T-cell (primary cell): ENCODE results near the gene MYRIP. TPM values are rescaled to one million over a fixed set of nuclear protein-coding genes. Genes with fewer than 3 reads are reported as not detected.

Source experiments
- ATAC-seq, 4 experiments: fragments of 200-7000 bp in 3 of 4; fragments of 150-1000 bp in 1 of 4; cut with Tn5 transposase; replicated peaks in 1 of 4; 1 replicate in 3 of 4; 2 replicates in 1 of 4; pipeline ENCODE4 v1.10.0; 2021; ENCODE audit warnings: moderate library complexity in 3 of 4, mild to moderate bottlenecking in 2 of 4, moderate number of reproducible peaks in 1 of 4
- CTCF ChIA-PET, 2 donors: fragments of 300-600 bp; sonication (Branson Sonifier 250); formaldehyde crosslinking; loops; one replicate each; lab custom pipeline; 2022; ENCODE audit warnings: antibody characterized with exemption in 2 of 2; lab: Charles Lee
- POLR2A ChIA-PET, 2 donors: fragments of 300-600 bp; sonication (Branson Sonifier 250); formaldehyde crosslinking; loops; one replicate each; lab custom pipeline; 2022; ENCODE audit warnings: antibody characterized with exemption in 2 of 2; lab: Charles Lee
- DNase-seq, 35 experiments: peaks; one replicate each; pipeline versions ENCODE4 v3.0.0 to v3.0.0-alpha.2; 2013 to 2023
- H3K27ac ChIP-seq: one replicate; pipeline ENCODE4 v1.5.1; 2013; ENCODE audit warnings: low read length
- H3K27me3 ChIP-seq, 2 experiments: replicated peaks in 1 of 2; 1 replicate in 1 of 2; 2 replicates in 1 of 2; pipeline versions ENCODE4 v1.6.1 to v1.7.0; 2013; ENCODE audit warnings: low read length in 1 of 2, mixed read lengths in 1 of 2; ENCODE audit not compliant: control insufficient read depth in 2 of 2, insufficient read depth in 2 of 2; ENCODE audit errors: extremely low read depth in 1 of 2
- H3K36me3 ChIP-seq, 2 donors: 1 replicate in 1 of 2; 2 replicates in 1 of 2; pipeline versions ENCODE4 v1.6.1 to v1.7.0; 2013; ENCODE audit warnings: low read length in 1 of 2; ENCODE audit not compliant: control insufficient read depth in 2 of 2, insufficient read depth in 1 of 2; ENCODE audit errors: extremely low read depth in 1 of 2
- H3K4me1 ChIP-seq, 2 experiments: 1 replicate in 1 of 2; 2 replicates in 1 of 2; pipeline versions ENCODE4 v1.6.1 to v1.7.0; 2013; ENCODE audit warnings: low read length in 2 of 2, mixed read lengths in 1 of 2; ENCODE audit not compliant: insufficient read depth in 2 of 2, control insufficient read depth in 1 of 2; ENCODE audit errors: extremely low read depth in 1 of 2
- H3K4me3 ChIP-seq, 2 donors: 1 replicate in 1 of 2; 2 replicates in 1 of 2; pipeline versions ENCODE4 v1.5.1 to v1.7.0; 2013; ENCODE audit warnings: mild to moderate bottlenecking in 2 of 2, low read length in 1 of 2, moderate library complexity in 1 of 2; ENCODE audit not compliant: control insufficient read depth in 1 of 2; ENCODE audit errors: extremely low read depth in 1 of 2
- H3K9me3 ChIP-seq: 2 replicates; pipeline ENCODE4 v1.7.0; 2013
- H3K27ac Mint-ChIP-seq, 2 donors: one replicate each; pipeline ENCODE4 v1.8.0; 2020 to 2021; ENCODE audit warnings: mild to moderate bottlenecking in 2 of 2, mixed read lengths in 2 of 2
- H3K27me3 Mint-ChIP-seq, 2 donors: one replicate each; pipeline ENCODE4 v1.8.0; 2021 to 2022; ENCODE audit warnings: mixed read lengths in 2 of 2
- H3K36me3 Mint-ChIP-seq: one replicate; pipeline ENCODE4 v1.8.0; 2021; ENCODE audit warnings: mixed read lengths
- H3K4me1 Mint-ChIP-seq, 3 donors: one replicate each; pipeline ENCODE4 v1.8.0; 2020 to 2022; ENCODE audit warnings: mixed read lengths in 3 of 3, mild to moderate bottlenecking in 1 of 3
- H3K4me3 Mint-ChIP-seq, 3 donors: one replicate each; pipeline ENCODE4 v1.8.0; 2020 to 2022; ENCODE audit warnings: mild to moderate bottlenecking in 3 of 3, mixed read lengths in 3 of 3, moderate library complexity in 3 of 3
- H3K9me3 Mint-ChIP-seq, 3 donors: one replicate each; pipeline ENCODE4 v1.8.0; 2020 to 2022; ENCODE audit warnings: mixed read lengths in 3 of 3
- WGBS: methylation state at CpG from one replicate; pipeline ENCODE4 v1.1.5; 2013; ENCODE audit warnings: missing lambda C conversion rate; ENCODE audit not compliant: insufficient coverage; 5-methylcytosine and 5-hydroxymethylcytosine counted together
- total RNA-seq, 35 experiments: library from RNA in 6 of 35; stranded (reverse) in 6 of 35; fragments of 120-200 nt in 1 of 35; gene quantifications; one replicate each; pipeline versions ENCODE4 v1.2.1 to v1.2.4 and lab custom pipeline; 2013 to 2026

MYRIP gene
- total RNA-seq, 5 donors from 2014 or later (not counting 1 experiment from before 2014, with no cell fraction given) = not detected

DNA sequence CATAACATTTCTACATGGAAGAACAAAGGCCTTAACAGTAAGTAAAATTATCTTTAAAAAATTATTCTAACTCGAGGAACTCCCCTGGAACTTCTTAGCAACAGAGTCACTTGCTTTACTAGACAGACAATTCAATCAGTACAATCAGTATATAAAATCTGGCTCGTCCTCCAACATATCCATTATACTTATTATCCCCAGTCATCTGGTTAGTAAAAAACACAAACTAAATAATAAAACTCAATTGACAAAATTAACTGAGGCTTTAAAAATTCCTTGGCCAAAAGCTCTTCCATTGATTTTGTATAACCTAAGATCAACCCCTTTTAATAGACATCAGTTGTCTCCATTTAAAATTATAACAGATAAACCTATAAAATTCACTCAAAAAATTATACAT is 105.6 kb downstream of the MYRIP start:
- Mint-ChIP-seq H3K27me3 (peaks cover 0 to 7% of the 10 kb centered on the region in 2 donors), H3K4me3 (no peak overlapping the region), H3K4me1 (no peaks in the 10 kb centered on the region), H3K36me3 (no peaks in the 10 kb centered on the region), H3K9me3 (no peaks in the 10 kb centered on the region), H3K27ac (no peak overlapping the region)
- 64% methylated on average over 1 of the region's 2 CpGs for WGBS
- no peak overlapping the region for H3K4me3 ChIP-seq
- DNase-seq (no peak), ATAC-seq (no peak)
- ChIA-PET CTCF (no interaction called here), POLR2A (no interaction called here)
- no peak overlapping the region for H3K27ac ChIP-seq
- no peaks in the 10 kb centered on the region for H3K36me3 ChIP-seq
- no peaks in the 10 kb centered on the region for H3K9me3 ChIP-seq
- peaks cover 0 to 2% of the 10 kb centered on the region in 2 experiments for H3K27me3 ChIP-seq
- H3K4me1 ChIP-seq = no peaks in the 10 kb centered on the region

DNA sequence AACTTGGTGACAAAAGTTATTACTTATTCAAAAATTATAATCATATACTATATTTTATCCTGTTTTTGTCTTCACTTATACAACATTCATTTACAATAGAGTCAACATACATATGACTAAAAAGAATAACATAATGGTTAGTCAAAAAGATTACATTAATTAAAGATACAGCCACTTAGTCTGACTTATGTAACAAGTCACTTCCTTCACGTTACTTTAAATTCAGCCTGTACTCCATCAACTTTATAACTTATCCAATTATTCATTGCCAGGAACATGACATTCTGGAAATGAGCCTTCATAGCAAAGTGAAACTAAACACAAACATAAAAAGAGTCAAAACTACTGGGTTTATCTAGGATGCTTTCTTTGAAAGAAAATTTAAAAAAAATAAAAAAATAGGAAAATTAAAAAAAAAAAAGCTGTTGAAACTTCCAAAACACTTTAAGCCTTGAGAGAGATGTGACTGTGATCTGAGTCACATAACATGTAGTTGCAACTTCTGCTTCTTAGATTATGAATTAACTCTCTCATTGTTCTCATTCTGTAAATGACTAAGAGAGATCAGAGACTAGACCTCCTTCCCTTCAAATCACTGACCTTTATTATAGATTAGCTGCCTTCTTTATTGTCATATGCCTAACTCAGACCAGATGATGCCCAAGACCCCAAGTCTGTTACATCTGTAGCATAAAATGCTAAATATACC is 107.8 kb downstream of the MYRIP start:
- Histone ChIP-seq H3K4me3 (no peak overlapping the region), H3K4me1 (no peaks in the 10 kb centered on the region), H3K36me3 (no peaks in the 10 kb centered on the region), H3K9me3 (no peaks in the 10 kb centered on the region), H3K27me3 (no peaks in the 10 kb centered on the region), H3K27ac (no peak overlapping the region)
- Mint-ChIP-seq H3K36me3 (no peaks in the 10 kb centered on the region), H3K9me3 (no peaks in the 10 kb centered on the region), H3K27ac (no peak overlapping the region), H3K4me1 (no peaks in the 10 kb centered on the region), H3K4me3 (no peak overlapping the region), H3K27me3 (peaks cover 0 to 7% of the 10 kb centered on the region in 2 donors)
- WGBS = no CpG with 5 or more reads among the region's 1 CpG
- CTCF ChIA-PET = no interaction called here
- DNase-seq = no peak
- ATAC-seq = no peak
- POLR2A ChIA-PET = no interaction called here

DNA sequence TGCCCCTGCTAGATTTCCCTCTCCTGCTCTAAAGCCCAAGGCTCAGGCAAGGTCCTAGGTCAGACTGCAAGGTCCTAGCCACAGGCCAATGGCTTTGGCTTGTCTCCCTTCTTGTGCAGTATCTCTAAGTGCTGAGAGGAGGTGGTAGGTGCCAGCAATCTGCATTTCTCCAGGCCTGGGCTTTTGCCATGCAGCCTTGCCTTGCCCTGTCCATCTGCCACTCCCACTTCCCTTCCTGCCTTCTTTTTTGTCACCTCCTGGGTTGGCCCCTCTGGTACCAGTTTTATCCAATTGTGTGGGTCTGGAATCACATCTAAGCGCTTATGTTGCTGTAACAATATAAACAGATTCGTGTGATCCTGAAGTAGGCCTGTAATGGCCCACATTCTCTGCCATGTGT is 109.9 kb downstream of the MYRIP start:
- no peak overlapping the region for H3K4me3 Mint-ChIP-seq
- DNase-seq (no peak), ATAC-seq (no peak)
- ChIA-PET CTCF (no interaction called here), POLR2A (no interaction called here)
- no peaks in the 10 kb centered on the region for H3K27me3 ChIP-seq
- peaks cover 0 to 1% (median 0%) of the 10 kb centered on the region in 3 donors for H3K9me3 Mint-ChIP-seq
- WGBS = 100% methylated on average over 1 of the region's 2 CpGs
- H3K27ac Mint-ChIP-seq = no peak overlapping the region
- H3K36me3 ChIP-seq = no peaks in the 10 kb centered on the region
- no peak overlapping the region for H3K27ac ChIP-seq
- H3K4me3 ChIP-seq = no peak overlapping the region
- H3K36me3 Mint-ChIP-seq = no peaks in the 10 kb centered on the region
- no peaks in the 10 kb centered on the region for H3K4me1 ChIP-seq
- no peaks in the 10 kb centered on the region for H3K9me3 ChIP-seq
- no peaks in the 10 kb centered on the region for H3K4me1 Mint-ChIP-seq
- peaks cover 0 to 7% of the 10 kb centered on the region in 2 donors for H3K27me3 Mint-ChIP-seq

DNA sequence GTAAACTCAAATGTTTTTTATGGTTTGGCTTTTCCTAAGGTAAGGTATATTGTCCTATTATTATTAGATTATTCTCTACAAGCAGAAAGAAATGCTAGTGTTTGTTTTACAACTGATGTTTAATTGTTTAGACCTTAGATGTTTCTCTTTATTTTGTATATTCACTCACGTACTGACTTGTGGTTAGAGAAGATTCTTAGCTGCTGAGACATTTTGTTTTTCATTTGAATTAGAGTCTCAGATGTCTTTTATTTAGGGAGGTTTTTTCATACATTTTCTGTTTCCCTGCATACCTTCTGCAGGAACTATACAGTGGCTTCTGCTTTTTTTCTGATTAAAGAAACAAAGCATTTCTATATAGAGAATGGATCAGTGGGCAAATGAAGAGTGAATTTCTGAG is 110.9 kb downstream of the MYRIP start:
- no peaks in the 10 kb centered on the region for H3K4me1 Mint-ChIP-seq
- Histone ChIP-seq H3K4me3 (no peak overlapping the region), H3K4me1 (no peaks in the 10 kb centered on the region), H3K9me3 (no peaks in the 10 kb centered on the region), H3K27ac (no peak overlapping the region), H3K27me3 (no peaks in the 10 kb centered on the region), H3K36me3 (no peaks in the 10 kb centered on the region)
- no CpG with 5 or more reads among the region's 1 CpG for WGBS
- ChIA-PET CTCF (no interaction called here), POLR2A (no interaction called here)
- no peak overlapping the region for H3K4me3 Mint-ChIP-seq
- peaks cover 0 to 7% of the 10 kb centered on the region in 2 donors for H3K27me3 Mint-ChIP-seq
- DNase-seq (no peak), ATAC-seq (no peak)
- H3K27ac Mint-ChIP-seq = no peak overlapping the region
- H3K9me3 Mint-ChIP-seq = peaks cover 0 to 7% (median 2%) of the 10 kb centered on the region in 3 donors
- H3K36me3 Mint-ChIP-seq = no peaks in the 10 kb centered on the region

DNA sequence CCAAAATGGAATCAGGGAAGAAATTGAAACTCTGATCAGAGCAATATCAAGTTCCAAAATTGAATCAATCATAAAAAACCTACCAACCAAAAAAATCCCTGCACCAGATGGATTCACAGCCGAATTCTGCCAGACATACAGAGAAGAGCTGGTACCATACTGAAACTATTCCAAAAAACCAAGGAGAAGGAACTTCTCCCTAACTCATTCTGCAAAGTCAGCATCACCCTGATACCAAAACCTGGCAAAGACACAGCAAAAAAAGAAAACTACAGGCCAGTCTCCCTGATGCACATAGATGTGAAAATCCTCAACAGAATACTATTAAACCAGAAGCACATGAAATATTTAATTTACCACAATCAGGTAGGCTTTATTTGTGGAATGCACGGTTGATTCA is 118.1 kb downstream of the MYRIP start:
- Mint-ChIP-seq H3K36me3 (no peaks in the 10 kb centered on the region), H3K27ac (no peak overlapping the region), H3K4me1 (no peaks in the 10 kb centered on the region), H3K9me3 (peaks cover 0 to 14% (median 4%) of the 10 kb centered on the region in 3 donors), H3K27me3 (peaks cover 0 to 2% of the 10 kb centered on the region in 2 donors), H3K4me3 (no peak overlapping the region)
- ChIA-PET POLR2A (no interaction called here), CTCF (no interaction called here)
- Histone ChIP-seq H3K36me3 (no peaks in the 10 kb centered on the region), H3K4me3 (no peak overlapping the region), H3K27me3 (no peaks in the 10 kb centered on the region), H3K9me3 (no peaks in the 10 kb centered on the region), H3K4me1 (no peaks in the 10 kb centered on the region), H3K27ac (no peak overlapping the region)
- DNase-seq = no peak
- no peak for ATAC-seq
- 20% methylated on average over 1 of the region's 2 CpGs for WGBS

DNA sequence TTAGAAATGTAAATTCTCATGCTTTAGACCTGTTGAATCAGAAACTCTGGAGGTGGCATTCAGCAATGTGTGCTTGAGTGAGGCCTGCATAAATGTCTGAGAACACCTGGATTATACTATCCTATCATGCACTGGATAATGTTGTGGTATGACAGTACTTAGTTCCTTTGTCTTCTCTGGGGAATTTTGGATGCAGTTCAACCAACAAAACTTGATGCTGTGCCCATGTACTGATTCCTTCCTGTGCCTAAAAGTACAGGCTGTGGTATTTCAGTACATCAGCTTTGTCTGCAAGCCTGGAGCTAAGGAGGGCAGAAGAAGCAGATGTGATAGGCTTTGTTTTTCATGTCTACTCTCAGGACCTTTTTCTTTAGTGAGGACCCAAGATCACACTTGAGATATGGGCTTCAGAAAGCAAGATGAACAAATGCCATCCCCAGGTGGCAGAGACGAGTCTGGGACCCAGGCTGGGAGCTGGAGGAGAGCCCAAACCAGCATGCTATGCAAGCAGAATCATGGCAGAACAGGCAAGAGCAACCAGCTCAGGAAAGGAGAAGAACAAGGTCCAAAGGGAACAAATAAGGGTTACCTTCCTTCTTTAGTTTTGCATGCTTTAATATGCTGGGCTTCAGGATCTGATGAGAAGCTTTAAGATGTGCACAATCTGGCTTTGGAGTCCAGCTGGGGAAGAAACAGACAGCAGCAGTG is 124.7 kb downstream of the MYRIP start:
- Mint-ChIP-seq H3K36me3 (no peaks in the 10 kb centered on the region), H3K27ac (no peak overlapping the region), H3K4me1 (no peaks in the 10 kb centered on the region), H3K27me3 (peaks cover 0 to 4% of the 10 kb centered on the region in 2 donors), H3K9me3 (peaks cover 0 to 2% (median 0%) of the 10 kb centered on the region in 3 donors), H3K4me3 (no peak overlapping the region)
- Histone ChIP-seq H3K36me3 (no peaks in the 10 kb centered on the region), H3K4me3 (no peak overlapping the region), H3K27me3 (no peaks in the 10 kb centered on the region), H3K27ac (no peak overlapping the region), H3K4me1 (no peaks in the 10 kb centered on the region), H3K9me3 (no peaks in the 10 kb centered on the region)
- DNase-seq (no peak), ATAC-seq (no peak)
- 17% methylated on average over 1 of the region's 1 CpG for WGBS
- POLR2A ChIA-PET = no interaction called here
- CTCF ChIA-PET = no interaction called here
